Measurements from ENCODE around the gene PPP1R14B. TPM values are rescaled to one million over a fixed set of nuclear protein-coding genes. Genes with fewer than 3 reads are reported as not detected.

The PPP1R14B gene
- total RNA-seq, 1 experiment from 2014 or later: 1,496 TPM

- H3F3A ChIP-seq (ENCODE audit: low read length, unreplicated experiment): peaks cover 3% of the 10 kb centered on the region
- H2AFZ ChIP-seq (ENCODE audit: low read length): no peak overlapping the region
- intact Hi-C loops (cut with micrococcal nuclease): no loop called here
- POLR2A ChIA-PET (ENCODE audit: unreplicated experiment): interaction anchor here (0.7 to 2.6 kb wide), 6 partner anchors 8 to 1670 kb away, joined by 5 to 18 read pairs (median 11); partner anchors contain the start of genes NUDT22 and STIP1
- no peaks in the 10 kb centered on the region for H3K9me2 ChIP-seq (replicated peaks; ENCODE audit: low read length)
- no peaks in the 10 kb centered on the region for H3K27me3 ChIP-seq (ENCODE audit: low read length)
- peaks cover 8% of the 10 kb centered on the region; the same call in 1 of the 2 replicates for H4K20me1 ChIP-seq (ENCODE audit: low read length)
- peaks cover 48% of the 10 kb centered on the region for H3K79me2 ChIP-seq (ENCODE audit: low read length)
- TF ChIP-seq EZH2 (IDR thresholded peaks at IDR 0.05; ENCODE audit: low read length, unreplicated experiment) (no peak), EZH2phosphoT487 (IDR thresholded peaks at IDR 0.05; ENCODE audit: borderline replicate concordance, low read length) (no peak), CTCF (conservative IDR thresholded peaks at IDR 0.05; ENCODE audit: low read depth, low read length) (no peak)
- H3K9ac ChIP-seq (ENCODE audit: low read length): peak overlapping the region; percentile 93
- peaks cover 14% of the 10 kb centered on the region; the same call in 1 of the 2 replicates for H3K36me3 ChIP-seq (ENCODE audit: low read depth, low read length)
- peak overlapping the region; percentile 94 for H3K27ac ChIP-seq (ENCODE audit: low read length)
- peak overlapping the region; percentile 94 for H3K4me2 ChIP-seq (ENCODE audit: low read length)
- no peaks in the 10 kb centered on the region for H3K9me3 ChIP-seq (ENCODE audit: low read length)
- peak; percentile 0; the same call in 1 of the 2 replicates for ATAC-seq
- peak overlapping the region; percentile 80 for H3K4me3 ChIP-seq (ENCODE audit: low read length)
- BruUV-seq (replicated peaks): no TSS peak
- H3K4me1 ChIP-seq (ENCODE audit: insufficient read depth, low read length): peaks cover 47% of the 10 kb centered on the region
- DNase-seq: peak; percentile 55
- CTCF ChIA-PET: interaction anchor here (1.0 to 1.3 kb wide), 2 partner anchors 8 to 41 kb away, joined by 3 read pairs; no protein-coding TSS in a partner anchor
Measured at GRCh38 chr11:64245401-64245796, 1.3 kb downstream of the PPP1R14B start.

- TF ChIP-seq EZH2 (IDR thresholded peaks at IDR 0.05; ENCODE audit: low read length, unreplicated experiment): no peak
- TF ChIP-seq CTCF (conservative IDR thresholded peaks at IDR 0.05; ENCODE audit: low read depth, low read length): no peak
- no peak for TF ChIP-seq EZH2phosphoT487 (IDR thresholded peaks at IDR 0.05; ENCODE audit: borderline replicate concordance, low read length)
Measured at GRCh38 chr11:64244966-64245365, 1.8 kb downstream of the PPP1R14B start.

GRCh38 chr11:64244107-64244506 is 2.6 kb downstream of the PPP1R14B start:
- Histone ChIP-seq H3K4me3 (ENCODE audit: low read length) (peak overlapping the region; percentile 80; the same call in 1 of the 2 replicates), H3K4me1 (ENCODE audit: insufficient read depth, low read length) (peaks cover 56% of the 10 kb centered on the region), H3K9ac (ENCODE audit: low read length) (no peak overlapping the region), H3K79me2 (ENCODE audit: low read length) (peaks cover 48% of the 10 kb centered on the region), H3K27ac (ENCODE audit: low read length) (no peak overlapping the region), H3K36me3 (ENCODE audit: low read depth, low read length) (peaks cover 14% of the 10 kb centered on the region; the same call in 1 of the 2 replicates), H3K27me3 (ENCODE audit: low read length) (no peaks in the 10 kb centered on the region), H3K4me2 (ENCODE audit: low read length) (peak overlapping the region; percentile 94), H3F3A (ENCODE audit: low read length, unreplicated experiment) (peaks cover 11% of the 10 kb centered on the region), H3K9me2 (replicated peaks; ENCODE audit: low read length) (no peaks in the 10 kb centered on the region), H2AFZ (ENCODE audit: low read length) (no peak overlapping the region), H4K20me1 (ENCODE audit: low read length) (peaks cover 8% of the 10 kb centered on the region; the same call in 1 of the 2 replicates), H3K9me3 (ENCODE audit: low read length) (no peaks in the 10 kb centered on the region)
- ChIA-PET CTCF (no interaction called here), POLR2A (ENCODE audit: unreplicated experiment) (interaction anchor here (1.0 kb wide), 1 partner anchor 17 kb away, joined by 3 read pairs; no protein-coding TSS in a partner anchor)
- TF ChIP-seq CTCF (conservative IDR thresholded peaks at IDR 0.05; ENCODE audit: low read depth, low read length): no peak
- TF ChIP-seq EZH2phosphoT487 (IDR thresholded peaks at IDR 0.05; ENCODE audit: borderline replicate concordance, low read length): no peak
- no peak for TF ChIP-seq EZH2 (IDR thresholded peaks at IDR 0.05; ENCODE audit: low read length, unreplicated experiment)
- ATAC-seq: no peak
- no TSS peak for BruUV-seq (replicated peaks)
- intact Hi-C loops (cut with micrococcal nuclease): no loop called here
- no peak for DNase-seq

More at GRCh38 chr11:64244966-64245365, 1.8 kb downstream of the PPP1R14B start:
- DNase-seq (no peak), ATAC-seq (no peak)
- Histone ChIP-seq H3K79me2 (ENCODE audit: low read length) (peaks cover 48% of the 10 kb centered on the region), H3K36me3 (ENCODE audit: low read depth, low read length) (peaks cover 14% of the 10 kb centered on the region; the same call in 1 of the 2 replicates), H3K9me3 (ENCODE audit: low read length) (no peaks in the 10 kb centered on the region), H3K27me3 (ENCODE audit: low read length) (no peaks in the 10 kb centered on the region), H2AFZ (ENCODE audit: low read length) (no peak overlapping the region), H3F3A (ENCODE audit: low read length, unreplicated experiment) (peaks cover 8% of the 10 kb centered on the region), H3K27ac (ENCODE audit: low read length) (peak overlapping the region; percentile 94), H3K4me2 (ENCODE audit: low read length) (peak overlapping the region; percentile 94), H3K9ac (ENCODE audit: low read length) (peak overlapping the region; percentile 93), H3K4me3 (ENCODE audit: low read length) (peak overlapping the region; percentile 80), H4K20me1 (ENCODE audit: low read length) (peaks cover 8% of the 10 kb centered on the region; the same call in 1 of the 2 replicates), H3K9me2 (replicated peaks; ENCODE audit: low read length) (no peaks in the 10 kb centered on the region), H3K4me1 (ENCODE audit: insufficient read depth, low read length) (peaks cover 52% of the 10 kb centered on the region)
- CTCF ChIA-PET: interaction anchor here (1.3 kb wide), 1 partner anchor 41 kb away, joined by 3 read pairs; no protein-coding TSS in a partner anchor
- TSS peak; percentile 31 for BruUV-seq (replicated peaks)
- intact Hi-C loops (cut with micrococcal nuclease): no loop called here
- POLR2A ChIA-PET (ENCODE audit: unreplicated experiment): interaction anchor here (0.7 to 2.6 kb wide), 4 partner anchors 7 to 1671 kb away, joined by 5 to 17 read pairs (median 11); partner anchors contain the start of genes NUDT22 and STIP1
